ENCODE measurements around the gene GALNT18.
"Not testable (repeated sequence)": the region's sequence is repeated elsewhere in the genome, so short reads cannot be mapped to it uniquely, and the experiment has no call there.

The GALNT18 gene

DNA sequence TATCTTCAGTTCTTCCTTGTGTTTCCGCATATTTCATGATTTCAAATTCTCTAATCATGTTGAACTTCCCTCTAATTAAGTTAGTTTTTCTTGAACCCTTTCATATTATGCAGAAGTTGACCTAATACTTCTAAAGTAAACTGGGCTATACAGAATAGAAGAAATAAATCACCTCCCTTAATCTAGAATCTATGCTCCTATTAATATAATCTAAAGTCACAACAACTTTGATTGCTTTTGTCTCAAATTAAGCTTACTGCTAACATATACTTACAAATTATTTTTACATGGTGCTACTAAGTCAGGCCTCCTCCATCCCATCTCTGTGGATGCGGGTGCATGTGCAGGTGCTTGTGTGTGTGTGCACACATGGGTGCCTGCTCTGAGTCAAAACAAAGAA, 241.5 kb downstream of the GALNT18 start:
- DNase-seq: no peak

DNA sequence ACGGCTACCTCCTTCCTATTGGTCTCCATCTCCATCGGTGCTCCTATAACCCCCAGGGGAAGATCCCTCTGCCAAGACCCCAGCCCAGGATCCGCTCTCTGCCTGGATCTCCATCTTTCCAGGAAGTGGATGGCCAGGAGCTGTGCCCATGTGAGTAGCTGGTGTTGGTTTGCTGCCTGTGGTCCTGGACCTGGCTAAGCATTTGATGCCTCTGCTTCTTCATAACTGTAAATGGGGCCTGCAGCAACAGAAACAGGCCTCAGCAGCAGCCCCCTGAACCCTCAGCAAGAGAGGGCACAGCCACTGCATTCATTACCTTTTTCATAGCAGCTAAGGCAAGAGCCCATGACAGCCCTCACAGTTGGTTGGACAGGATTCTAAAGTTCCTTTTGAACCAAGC, 242.1 kb downstream of the GALNT18 start:
- no peak for DNase-seq

DNA sequence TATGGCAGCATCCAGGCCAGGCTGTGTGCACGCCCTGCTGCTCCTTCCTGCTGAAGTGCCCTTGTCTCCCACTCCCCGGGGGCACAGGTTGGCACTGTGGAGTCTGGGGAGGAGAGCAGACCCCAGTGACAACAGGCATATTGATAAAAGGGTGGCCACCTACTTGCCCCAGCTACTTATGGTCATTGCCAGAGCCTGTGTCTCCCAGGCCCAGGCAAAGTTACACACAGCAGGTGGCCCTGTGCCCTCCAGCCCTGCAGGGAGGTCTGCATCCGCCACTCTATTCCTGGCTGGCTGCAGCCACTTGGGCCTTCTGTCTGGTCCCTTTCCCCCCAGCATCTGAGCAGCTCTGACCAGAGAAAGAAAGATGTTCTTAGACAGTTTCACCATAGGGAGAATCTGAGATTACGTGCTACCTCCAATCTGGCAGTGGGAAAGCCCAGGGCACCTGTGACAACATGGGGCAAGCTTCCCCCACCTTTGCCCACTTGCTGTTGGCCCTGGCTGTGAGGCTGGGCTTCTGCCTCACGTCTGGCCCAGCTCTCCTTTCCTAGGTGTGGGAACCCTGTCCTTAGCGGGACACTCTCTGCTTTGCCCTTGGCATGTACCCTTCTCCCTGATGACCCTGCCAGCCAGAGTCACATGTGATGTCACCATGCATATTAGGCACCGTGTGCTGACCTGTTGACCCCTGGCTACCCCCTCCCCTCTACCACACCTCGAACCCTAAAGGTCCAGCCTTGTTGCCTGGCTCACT, 243.4 kb downstream of the GALNT18 start:
- no peak for DNase-seq

- no peak for DNase-seq
Observed at GRCh38 chr11:11374358-11375148, 247.3 kb downstream of the GALNT18 start.

DNA sequence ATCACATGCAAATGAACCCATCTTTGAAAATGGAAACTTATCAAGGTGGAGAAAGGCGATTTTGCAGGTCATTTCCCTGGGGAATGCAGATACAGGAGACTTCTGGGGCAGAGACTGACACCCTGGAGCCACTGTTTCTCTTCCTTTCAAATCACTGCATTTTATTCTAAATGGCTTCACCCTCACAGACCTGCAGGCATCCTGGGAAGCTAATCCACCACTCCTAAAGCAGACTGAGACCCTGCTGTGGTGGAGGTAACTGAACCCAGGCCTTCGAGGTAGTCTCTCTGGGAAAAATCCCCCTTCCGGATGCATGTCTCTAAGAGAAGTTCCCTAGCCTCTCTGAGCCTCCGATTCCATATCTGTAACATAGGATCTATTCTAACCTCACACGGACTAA, 247.9 kb downstream of the GALNT18 start:
- no peak for DNase-seq

- no peak for DNase-seq
Observed at GRCh38 chr11:11372461-11372860, 249.3 kb downstream of the GALNT18 start.

DNA sequence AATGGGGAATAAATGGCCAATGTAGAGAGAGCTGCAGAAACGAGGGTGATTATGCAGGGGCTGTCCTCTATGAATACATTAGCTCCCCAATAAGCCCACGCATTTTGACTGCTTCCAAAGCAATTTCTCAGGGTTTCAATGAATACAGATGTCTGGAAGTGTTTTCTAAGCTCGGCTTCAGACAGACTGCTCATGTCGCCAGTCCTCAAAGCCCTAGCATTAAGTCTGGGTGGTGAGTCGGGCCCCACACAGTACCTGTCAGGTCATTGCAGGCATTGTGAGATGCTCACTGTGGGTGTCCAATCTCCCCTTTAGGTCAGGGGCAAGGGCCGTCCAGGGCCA, 250.9 kb downstream of the GALNT18 start:
- no peak for DNase-seq

- DNase-seq: no peak
Observed at GRCh38 chr11:11370255-11370961, 251.4 kb downstream of the GALNT18 start.

DNA sequence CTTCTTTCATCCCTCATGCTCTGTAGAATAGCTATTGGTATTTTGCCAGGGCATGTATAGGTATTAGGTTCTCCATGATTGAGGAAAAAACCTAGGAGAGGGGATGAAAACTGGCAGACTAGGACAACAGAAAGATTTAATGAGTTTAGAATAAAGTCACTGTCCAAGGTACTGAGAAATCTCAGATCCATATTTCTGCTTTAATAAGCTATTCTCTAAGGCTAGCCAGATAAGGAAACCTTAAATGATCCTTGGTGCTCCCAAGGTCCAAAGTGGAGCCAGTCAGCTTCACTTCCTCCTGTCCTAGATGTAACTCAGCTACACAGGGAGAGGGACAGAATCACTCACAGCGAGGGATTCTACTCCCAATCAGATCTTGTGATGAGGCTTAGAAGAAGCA, 255.0 kb downstream of the GALNT18 start:
- no peak for DNase-seq

DNA sequence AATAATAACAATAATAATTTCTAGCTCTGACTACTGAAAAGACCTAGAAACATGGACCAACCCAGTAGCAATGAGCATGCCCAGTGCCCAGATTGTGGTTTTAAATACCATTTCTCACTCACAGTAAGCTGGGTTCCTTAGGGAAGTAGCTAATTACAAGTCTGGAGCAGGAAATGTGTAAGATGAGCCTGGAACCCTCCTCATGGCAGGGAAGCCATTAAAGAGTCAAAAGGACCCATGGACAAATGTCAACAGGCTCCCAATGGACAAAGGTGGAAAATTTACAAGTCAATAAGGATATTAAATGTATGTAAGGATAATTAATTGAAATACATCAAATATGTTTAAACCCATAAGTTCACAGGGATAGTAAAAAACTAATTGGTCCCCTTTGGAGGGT, 258.1 kb downstream of the GALNT18 start:
- DNase-seq: no peak

DNA sequence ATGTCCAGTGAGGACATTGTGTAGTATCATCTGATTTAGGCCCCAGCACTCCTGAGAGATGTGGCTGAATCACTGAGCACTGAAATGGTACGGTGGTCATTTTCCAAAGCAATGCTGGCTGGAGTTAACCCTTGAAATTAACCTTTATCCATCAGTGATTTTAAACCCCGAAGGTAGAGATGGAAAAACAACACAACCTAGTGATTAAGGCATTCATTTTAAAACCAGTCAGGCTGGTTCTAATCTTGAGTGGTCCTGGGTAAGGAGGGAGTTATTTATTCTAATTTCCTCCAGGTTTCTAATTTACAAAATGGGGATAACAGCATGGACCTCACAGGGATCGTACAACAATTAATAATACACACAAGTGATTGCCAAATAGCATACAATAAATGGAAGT, 262.2 kb downstream of the GALNT18 start:
- DNase-seq: no peak

- DNase-seq: no peak
Observed at GRCh38 chr11:11356842-11357241, 265.0 kb downstream of the GALNT18 start.

DNA sequence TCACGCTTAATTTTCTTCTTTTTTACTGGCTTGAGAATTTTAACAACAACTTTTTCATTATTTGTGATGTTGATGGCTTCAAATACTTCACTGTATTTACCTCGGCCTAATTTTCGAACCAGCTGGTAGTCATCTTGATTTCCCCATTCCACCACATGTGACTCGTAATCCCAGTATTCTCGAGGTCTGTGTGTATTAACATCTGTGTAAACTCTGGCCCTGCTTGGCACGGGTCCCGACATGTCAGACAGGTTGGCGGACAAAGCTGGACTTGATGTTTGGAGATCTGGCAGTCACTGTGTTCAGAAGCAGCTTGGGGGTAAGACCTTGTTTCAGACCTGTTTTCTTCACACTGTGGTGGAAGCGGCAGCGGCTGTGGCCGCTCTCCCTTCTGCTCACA, 268.9 kb downstream of the GALNT18 start, which contains the start of gene CSNK2A3:
Gene CSNK2A3 (minus strand): TSS at position 373 of the 400 bp plus-strand sequence. CDS start 131 bp downstream, at position 242.
- not testable (repeated sequence) for DNase-seq

GRCh38 chr11:11351851-11352250, 270.0 kb downstream of the GALNT18 start:
- DNase-seq: not testable (repeated sequence)

DNA sequence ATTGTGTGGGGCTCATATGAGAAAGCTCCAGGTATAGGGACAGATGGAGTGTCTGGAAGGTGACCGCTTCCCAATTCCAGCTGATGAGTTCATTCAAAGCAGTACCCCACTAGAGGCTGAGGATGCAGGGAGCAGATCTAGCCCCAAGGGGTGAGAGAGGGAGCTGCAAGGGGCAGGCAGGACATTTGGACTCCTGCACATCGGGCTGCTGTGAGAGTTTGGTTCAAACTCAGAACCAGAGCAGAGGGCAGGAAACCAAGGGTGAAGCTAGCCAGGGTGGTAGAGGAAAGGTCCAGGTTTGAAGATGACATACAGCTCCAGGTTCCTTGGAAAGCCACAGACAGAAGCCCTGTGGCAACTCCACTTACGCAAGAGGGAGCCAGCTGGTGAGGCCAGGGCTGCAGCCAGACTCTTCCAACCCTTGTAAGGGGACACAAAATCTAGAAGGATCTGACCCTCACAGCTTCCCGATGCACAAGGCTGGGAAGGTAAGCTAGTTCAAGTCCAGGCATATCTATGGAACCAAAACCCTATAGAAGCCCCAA, 270.7 kb downstream of the GALNT18 start:
- DNase-seq: no peak

DNA sequence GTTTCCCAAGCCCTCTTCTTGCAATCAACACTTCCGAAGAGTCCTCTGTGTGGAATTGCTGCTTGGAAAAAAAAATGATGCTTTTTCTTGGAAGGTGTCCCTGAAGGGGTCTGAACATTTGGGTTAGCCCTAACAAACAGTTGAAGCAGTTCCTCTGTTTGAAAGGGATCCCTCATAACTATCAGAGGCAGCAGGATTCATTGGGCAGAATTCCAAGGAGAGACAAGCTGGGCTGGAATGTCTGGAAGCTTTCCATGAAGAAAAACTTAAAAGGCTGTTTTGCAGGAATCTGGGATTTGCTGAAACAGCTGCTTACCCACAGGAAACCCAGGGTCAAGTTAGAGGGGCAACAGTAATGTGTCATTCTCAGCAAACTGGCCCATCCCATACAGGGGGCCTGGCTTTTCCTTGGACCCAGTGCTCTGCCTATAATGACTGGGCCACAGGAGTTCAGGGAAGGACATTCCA, 271.9 kb downstream of the GALNT18 start:
- DNase-seq: no peak

DNA sequence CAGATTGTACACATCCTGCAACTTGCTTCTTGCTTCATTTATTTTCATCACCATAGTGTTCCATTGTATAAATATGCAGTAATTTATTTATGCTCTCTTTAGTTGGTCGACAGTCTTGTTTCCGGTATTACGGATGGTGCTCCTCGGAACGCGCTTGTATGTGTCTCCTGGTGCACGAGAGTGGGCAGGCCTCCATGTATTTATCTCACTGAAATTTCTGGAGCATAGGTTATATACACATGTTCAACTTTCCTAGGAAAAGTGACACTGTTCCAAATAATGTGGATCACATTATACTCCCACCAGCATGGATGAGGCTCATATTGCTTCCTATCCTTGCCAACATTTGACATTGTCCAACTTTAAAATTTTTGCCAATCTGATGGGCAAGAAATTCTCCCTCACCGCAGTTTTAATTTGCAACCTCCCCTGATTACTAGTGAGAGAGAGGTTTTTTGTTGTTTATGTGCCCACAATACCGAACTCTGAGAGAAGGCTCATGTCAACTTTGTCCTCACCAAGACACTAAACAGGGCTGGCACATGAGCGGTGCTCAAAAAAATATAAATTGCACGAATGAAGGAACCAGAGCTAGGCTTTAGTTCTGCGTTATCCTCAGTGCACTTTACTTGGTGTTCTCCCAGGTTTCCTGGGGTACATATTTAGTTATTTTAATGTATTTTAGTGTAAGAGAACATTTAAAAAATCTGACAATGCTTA, 272.5 kb downstream of the GALNT18 start:
- DNase-seq: no peak

GRCh38 chr11:11348303-11348702, 273.5 kb downstream of the GALNT18 start:
- no peak for DNase-seq

- no peak for DNase-seq
Observed at GRCh38 chr11:11347592-11347991, 274.2 kb downstream of the GALNT18 start.

GRCh38 chr11:11346303-11346702, 275.5 kb downstream of the GALNT18 start:
- no peak for DNase-seq

- no peak for DNase-seq
Observed at GRCh38 chr11:11345099-11345498, 276.7 kb downstream of the GALNT18 start.

GRCh38 chr11:11344045-11344444, 277.8 kb downstream of the GALNT18 start:
- no peak for DNase-seq
